Ishikawa (cell line): ENCODE measurements around the gene GBP4.

Experiments
- CEBPB ChIP-seq: IDR thresholded peaks from 2 replicates; pipeline ENCODE4 v1.6.1; 2012
- CREB1 ChIP-seq: IDR thresholded peaks from 2 replicates; pipeline ENCODE4 v1.6.1; 2012; ENCODE audit warnings: low read depth
- EGR1 ChIP-seq: IDR thresholded peaks from 2 replicates; pipeline ENCODE4 v1.6.1; 2012
- EP300 ChIP-seq: IDR thresholded peaks from 2 replicates; pipeline ENCODE4 v1.6.1; 2012; ENCODE audit warnings: borderline replicate concordance
- FOXM1 ChIP-seq: IDR thresholded peaks from 2 replicates; pipeline ENCODE4 v1.6.1; 2012; ENCODE audit warnings: low read depth, borderline replicate concordance
- RAD21 ChIP-seq: IDR thresholded peaks from 2 replicates; pipeline ENCODE4 v1.6.1; 2012; ENCODE audit warnings: low read depth
- TAF1 ChIP-seq: IDR thresholded peaks from 2 replicates; pipeline ENCODE4 v1.6.1; 2012; ENCODE audit warnings: low read depth, mild to moderate bottlenecking
- TCF12 ChIP-seq: IDR thresholded peaks from 2 replicates; pipeline ENCODE4 v1.6.1; 2012; ENCODE audit warnings: low read depth
- YY1 ChIP-seq: IDR thresholded peaks from 2 replicates; pipeline ENCODE4 v1.6.1; 2012; ENCODE audit warnings: low read depth
- ZBTB7A ChIP-seq: IDR thresholded peaks from 2 replicates; pipeline ENCODE4 v1.6.1; 2012; ENCODE audit warnings: low read depth
- TF ChIP-seq, protein P1 (sequence below): IDR thresholded peaks from 2 replicates; pipeline ENCODE4 v1.6.1; 2012; ENCODE audit warnings: low read depth, mild to moderate bottlenecking
- TF ChIP-seq, protein P2 (sequence below): IDR thresholded peaks from 2 replicates; pipeline ENCODE4 v1.6.1; 2012

DNA sequence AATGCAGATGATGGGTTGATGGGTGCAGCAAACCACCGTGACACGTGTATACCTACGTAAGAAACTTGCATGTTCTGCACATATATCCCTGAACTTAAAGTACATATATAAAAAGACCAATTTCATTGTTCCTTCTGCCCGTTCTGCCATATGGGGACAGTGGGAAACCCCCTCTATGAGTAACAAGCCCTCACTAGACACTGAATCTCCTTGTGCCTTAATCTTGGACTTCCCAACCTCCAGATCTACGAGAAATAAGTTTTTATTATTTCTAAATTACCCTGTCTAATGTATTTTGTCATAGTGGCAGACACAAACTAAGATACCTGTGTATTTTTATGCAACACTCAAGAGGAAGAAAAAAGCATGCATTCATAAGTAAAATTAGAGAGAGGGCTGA lies 32.9 kb downstream of the GBP4 start:
- TF ChIP-seq RAD21: no peak
- TF ChIP-seq CEBPB: no peak
- TF ChIP-seq, protein P1, sequence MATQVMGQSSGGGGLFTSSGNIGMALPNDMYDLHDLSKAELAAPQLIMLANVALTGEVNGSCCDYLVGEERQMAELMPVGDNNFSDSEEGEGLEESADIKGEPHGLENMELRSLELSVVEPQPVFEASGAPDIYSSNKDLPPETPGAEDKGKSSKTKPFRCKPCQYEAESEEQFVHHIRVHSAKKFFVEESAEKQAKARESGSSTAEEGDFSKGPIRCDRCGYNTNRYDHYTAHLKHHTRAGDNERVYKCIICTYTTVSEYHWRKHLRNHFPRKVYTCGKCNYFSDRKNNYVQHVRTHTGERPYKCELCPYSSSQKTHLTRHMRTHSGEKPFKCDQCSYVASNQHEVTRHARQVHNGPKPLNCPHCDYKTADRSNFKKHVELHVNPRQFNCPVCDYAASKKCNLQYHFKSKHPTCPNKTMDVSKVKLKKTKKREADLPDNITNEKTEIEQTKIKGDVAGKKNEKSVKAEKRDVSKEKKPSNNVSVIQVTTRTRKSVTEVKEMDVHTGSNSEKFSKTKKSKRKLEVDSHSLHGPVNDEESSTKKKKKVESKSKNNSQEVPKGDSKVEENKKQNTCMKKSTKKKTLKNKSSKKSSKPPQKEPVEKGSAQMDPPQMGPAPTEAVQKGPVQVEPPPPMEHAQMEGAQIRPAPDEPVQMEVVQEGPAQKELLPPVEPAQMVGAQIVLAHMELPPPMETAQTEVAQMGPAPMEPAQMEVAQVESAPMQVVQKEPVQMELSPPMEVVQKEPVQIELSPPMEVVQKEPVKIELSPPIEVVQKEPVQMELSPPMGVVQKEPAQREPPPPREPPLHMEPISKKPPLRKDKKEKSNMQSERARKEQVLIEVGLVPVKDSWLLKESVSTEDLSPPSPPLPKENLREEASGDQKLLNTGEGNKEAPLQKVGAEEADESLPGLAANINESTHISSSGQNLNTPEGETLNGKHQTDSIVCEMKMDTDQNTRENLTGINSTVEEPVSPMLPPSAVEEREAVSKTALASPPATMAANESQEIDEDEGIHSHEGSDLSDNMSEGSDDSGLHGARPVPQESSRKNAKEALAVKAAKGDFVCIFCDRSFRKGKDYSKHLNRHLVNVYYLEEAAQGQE: no peak
- no peak for TF ChIP-seq EP300
- TF ChIP-seq TCF12: no peak
- TF ChIP-seq TAF1: no peak
- TF ChIP-seq, protein P2, sequence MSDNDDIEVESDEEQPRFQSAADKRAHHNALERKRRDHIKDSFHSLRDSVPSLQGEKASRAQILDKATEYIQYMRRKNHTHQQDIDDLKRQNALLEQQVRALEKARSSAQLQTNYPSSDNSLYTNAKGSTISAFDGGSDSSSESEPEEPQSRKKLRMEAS: no peak
- no peak for TF ChIP-seq CREB1
- no peak for TF ChIP-seq YY1
- TF ChIP-seq ZBTB7A: no peak
- TF ChIP-seq FOXM1: no peak
- TF ChIP-seq EGR1: no peak
